Loucy (cell line): ENCODE measurements around the gene ANKRD23.

Experiments
- EZH2phosphoT487 ChIP-seq: fragments of 200-600 bp; IDR thresholded peaks from 2 replicates; pipeline ENCODE4 v1.6.1; 2018; ENCODE audit warnings: antibody characterized with exemption, mild to moderate bottlenecking, moderate library complexity, borderline replicate concordance
- TF ChIP-seq, protein P1 (sequence below): fragments of 200-600 bp; sonication (generic); conservative IDR thresholded peaks from 2 replicates; pipeline ENCODE4 v1.5.1; 2014; ENCODE audit warnings: mild to moderate bottlenecking, antibody characterized with exemption, low read length

DNA sequence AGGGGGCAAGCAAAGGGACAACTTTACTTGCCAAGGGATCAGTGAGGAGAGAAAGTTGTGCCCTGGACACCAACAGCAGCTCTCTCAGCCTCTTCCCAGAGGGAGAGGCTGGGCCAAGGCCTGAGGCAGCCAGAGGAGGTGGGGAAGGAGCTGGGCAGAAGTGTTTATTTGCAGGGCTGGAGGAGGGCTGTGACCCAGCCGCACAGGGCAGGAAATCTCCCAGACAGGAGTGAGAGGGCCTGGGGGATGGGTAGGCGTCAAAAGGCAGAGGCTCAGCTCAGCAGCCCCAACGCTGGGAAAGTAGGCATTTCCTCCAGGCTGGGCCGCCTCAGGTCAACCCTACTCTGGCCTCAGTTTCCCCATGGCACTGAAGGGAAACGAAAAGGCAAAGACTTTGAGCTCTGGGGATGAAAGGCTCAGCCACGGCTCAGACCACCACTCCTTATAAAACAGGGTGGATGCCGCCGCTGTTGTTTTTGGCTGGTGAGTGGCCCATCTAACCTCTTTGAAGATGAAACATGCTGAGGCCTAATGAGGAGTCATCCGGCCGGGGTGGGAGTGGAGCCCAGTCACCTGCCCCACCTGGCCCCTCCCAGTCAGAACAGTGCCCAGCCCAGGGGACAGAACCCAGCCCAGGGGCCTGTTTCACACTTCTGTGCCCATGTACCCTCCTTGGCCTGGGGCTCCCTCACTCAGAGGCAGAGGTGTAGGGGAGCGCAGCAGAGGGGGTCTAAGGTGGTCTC lies 47.9 kb upstream of the ANKRD23 start:
- TF ChIP-seq, protein P1, sequence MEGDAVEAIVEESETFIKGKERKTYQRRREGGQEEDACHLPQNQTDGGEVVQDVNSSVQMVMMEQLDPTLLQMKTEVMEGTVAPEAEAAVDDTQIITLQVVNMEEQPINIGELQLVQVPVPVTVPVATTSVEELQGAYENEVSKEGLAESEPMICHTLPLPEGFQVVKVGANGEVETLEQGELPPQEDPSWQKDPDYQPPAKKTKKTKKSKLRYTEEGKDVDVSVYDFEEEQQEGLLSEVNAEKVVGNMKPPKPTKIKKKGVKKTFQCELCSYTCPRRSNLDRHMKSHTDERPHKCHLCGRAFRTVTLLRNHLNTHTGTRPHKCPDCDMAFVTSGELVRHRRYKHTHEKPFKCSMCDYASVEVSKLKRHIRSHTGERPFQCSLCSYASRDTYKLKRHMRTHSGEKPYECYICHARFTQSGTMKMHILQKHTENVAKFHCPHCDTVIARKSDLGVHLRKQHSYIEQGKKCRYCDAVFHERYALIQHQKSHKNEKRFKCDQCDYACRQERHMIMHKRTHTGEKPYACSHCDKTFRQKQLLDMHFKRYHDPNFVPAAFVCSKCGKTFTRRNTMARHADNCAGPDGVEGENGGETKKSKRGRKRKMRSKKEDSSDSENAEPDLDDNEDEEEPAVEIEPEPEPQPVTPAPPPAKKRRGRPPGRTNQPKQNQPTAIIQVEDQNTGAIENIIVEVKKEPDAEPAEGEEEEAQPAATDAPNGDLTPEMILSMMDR = no peak
- no peak for TF ChIP-seq EZH2phosphoT487
